NCI-H2196 (cell line): ENCODE results near the gene PIGZ.

Experiments
- DNase-seq: peaks from one replicate; lab custom pipeline; 2025; ENCODE audit not compliant: unreplicated experiment; lab: John Stamatoyannopoulos, UW

Gene PIGZ

DNA sequence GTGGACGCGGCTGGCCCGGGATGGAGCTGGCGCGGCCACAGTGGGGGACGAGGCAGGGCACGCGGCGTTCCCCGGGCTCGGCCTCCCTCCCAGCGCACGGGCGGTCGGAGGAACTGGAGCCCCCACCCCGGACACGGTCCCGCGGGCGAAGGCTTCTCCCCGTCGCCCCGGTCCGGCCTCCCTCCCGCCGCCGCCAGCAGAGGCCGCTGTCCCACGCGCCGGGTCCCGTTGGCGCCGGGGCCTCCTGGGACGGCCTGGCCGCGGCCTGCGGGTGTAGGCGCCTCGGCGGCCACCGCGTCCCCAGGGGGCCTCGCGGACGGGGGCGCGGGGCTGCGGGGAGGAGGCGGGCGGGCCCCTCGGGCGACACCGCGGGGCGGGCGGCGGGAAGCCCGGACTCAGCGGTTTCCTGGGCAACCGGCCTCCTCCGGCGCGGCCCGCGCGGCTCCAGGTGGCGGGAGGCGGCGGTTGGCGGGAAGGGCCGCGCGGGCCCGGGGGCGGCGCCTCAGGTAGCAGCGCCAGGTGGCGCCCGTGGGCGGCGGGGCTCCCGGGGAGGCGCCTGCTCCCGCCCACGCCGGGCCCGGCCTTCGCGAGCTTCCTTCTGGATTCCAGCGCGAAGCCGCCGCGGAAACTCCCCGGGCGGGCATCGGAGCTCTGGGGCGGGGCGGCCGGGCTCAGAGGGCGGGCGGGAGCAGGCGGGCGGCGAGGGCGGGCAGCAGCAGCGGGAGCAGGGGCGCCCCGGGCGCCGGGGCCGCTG, 34.2 kb upstream of the PIGZ start:
- peak; percentile 98 for DNase-seq

DNA sequence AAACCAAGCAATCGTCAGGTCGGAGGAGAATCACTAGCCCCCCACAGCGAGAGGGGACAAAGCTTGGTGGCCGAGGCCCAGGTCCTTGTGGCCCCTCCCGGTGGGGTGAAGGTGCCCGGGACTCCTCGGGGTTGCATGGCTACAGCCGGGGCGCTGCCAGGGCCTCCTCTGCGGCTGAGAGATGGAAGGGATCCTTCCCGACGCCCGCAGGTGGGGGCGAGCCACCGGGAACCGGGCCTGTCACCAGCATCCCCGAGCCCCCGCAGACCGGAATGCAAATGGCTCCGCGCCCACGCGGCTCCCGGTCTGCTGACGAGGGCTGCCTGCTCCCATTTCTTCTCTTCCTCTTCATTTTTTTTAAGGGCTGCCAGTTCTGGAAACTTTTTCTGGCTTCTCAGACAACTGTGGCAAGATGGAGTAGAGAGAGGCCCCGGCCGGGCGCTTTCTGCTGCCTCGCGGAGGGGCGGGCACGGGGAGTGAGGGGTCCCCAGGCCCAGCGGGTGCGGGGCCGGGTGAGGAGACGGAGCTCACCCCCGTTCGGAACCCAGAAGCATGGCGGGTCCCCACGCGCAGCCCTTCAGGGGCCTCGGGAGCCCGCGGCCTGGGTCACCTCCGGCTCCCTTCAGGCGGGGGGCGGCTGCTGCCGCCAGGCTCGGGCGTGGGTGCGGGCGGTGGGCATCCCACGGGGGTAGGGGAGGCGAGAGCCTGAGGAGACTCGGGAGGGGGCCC, 33.5 kb upstream of the PIGZ start:
- no peak for DNase-seq

DNA sequence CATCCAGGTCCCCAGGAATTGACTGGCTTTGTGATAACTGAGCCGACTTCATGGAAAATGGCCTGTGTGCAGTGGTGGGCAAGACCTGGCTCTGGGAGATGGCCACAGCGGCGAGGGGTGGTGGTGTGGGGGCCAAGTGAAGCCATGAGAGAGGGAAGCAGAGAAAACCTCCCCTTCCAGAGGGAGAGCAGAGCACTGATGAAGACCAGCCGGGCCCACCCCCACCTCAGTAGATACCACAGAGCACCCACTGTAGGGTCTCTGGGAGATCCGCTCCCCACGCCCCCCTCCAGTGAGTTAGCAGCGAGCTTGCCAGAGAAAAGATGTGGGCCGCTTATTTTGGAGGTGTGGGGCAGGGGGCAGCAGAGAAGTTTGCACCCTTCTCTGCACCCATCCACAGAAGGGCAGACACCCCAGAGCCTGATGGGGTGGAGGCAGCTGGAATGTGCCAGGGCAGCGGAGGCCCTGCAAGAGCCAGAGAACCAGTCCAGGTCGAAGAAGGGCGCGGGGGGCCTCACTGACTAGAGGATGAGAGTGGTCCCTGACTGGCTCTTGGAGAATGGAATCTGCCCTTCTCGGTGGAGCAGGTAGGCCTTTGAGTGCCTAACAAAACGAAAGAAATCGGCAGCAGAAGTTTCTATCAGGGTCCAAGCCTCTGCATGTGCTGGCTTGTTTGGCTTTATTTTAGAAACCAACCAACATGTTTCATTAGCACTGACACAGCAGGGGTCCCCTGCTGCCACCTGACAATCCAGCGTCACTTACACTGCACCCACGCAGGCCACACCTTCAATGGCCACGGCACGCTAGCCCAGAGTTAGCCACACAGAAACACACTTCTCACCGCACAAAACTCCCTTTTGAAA, 32.7 kb upstream of the PIGZ start:
- no peak for DNase-seq

DNA sequence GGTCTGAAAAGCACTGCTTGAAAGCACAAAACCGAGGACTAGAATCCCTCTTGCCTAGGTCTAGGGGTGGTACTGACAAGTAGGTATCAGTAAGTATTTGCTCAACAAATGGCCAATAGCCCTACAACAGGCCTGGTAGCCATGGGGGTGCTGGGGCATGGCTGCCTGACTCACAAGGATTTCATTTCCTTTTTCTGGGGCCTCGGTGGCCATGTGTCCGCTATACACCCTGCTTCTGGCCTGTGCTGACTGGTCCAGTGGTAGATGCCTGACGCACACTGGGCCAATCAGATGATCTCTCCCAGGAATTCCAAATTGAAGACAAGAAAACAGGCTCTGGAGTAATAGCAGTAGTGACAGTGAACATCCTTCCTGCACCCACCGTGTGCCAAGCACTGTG, 31.6 kb upstream of the PIGZ start:
- no peak for DNase-seq

DNA sequence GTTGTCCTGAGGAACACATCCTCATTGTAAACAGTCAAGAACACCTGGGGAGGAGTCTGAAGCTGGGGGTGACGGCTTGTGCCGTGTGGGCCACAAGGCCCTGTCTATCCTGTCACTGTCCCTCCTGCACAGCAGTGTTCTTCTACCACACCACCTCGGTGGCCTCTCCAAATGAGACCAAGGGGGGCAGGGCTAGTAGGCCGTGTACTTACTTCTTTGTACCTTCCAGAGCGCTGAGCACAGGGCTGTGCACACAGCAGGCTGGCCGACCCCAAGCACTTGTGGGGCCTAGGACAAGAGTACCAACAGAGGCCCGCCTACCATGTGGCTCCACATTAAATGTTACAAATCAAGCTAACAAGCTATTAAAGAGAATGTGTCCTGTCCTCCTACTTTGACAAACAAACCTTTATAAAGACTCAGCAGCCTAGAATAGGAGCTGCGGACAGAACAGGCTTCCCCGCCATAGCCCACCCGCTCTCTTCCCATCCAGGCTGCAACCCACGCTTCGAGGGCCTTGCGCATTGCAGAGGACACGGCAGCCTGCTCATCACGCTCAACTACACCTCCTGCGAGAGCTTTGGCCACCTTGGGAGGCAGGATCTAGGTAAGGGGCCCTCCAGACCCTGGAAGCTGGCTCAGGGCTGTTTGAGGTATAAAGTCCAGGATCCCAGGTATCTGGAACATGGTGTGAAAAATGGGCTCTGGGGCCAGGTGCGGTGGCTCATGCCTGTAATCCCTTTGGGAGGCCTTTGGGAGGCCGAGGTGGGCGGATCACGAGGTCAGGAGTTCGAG, 30.5 kb upstream of the PIGZ start:
- no peak for DNase-seq

DNA sequence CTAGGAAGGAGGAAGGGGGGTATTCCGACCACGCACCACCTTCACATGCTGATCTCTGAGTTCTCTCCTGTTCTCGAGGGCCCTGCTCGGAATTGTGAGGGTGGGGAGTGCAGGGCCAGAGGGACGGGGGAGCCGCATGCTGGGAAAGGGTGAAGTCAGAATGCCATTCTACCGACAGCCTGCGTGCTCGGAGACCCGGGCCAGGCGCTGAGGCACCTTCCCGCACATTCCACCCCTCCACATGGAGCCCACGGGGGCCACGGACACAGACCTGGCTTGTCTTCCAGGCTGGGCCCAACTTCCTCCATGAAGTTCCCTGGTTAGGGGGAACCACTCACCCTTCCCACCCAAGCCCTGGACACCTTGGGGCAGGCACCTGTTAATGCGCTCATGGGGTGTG, 28.7 kb upstream of the PIGZ start:
- DNase-seq: no peak

DNA sequence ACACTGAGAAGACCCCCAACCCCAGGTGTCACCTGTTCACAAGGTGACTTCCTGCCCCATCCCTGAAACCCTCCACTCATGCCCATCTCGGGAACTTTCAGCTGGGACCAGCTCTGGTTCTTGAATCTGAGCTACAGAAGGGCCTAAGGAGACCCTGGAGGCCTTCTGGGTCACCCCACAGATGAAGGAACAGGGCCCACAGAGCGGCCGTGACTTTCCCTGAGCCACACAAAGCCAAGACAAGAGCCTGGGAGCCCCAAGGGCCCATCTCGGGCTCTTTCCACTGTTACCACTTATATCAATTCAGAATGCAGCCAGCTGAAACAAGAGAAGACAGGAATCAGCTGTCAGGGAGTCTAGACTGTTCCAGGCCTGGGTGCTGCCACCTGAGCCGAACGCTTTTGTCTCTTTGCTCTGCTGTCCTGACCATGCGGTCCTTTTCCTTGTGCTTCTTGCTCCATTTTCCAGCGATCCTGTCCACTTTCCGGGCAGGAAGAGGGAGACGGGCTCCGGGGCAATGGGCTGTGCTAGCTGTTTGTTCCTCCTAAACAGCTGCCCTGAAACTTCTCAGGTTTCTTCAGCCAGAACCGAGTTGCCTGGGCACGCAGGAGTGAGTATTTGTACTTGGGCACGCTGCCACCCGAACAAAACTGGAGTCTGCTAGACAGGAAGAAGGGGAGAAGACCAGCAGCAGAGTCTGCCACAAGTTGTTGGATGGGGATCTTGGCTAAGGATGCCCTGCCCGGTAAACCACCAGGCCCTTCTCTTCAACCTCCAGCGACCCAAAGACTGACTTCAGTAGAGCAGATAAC, 28.0 kb upstream of the PIGZ start:
- peak; percentile 94 for DNase-seq

DNA sequence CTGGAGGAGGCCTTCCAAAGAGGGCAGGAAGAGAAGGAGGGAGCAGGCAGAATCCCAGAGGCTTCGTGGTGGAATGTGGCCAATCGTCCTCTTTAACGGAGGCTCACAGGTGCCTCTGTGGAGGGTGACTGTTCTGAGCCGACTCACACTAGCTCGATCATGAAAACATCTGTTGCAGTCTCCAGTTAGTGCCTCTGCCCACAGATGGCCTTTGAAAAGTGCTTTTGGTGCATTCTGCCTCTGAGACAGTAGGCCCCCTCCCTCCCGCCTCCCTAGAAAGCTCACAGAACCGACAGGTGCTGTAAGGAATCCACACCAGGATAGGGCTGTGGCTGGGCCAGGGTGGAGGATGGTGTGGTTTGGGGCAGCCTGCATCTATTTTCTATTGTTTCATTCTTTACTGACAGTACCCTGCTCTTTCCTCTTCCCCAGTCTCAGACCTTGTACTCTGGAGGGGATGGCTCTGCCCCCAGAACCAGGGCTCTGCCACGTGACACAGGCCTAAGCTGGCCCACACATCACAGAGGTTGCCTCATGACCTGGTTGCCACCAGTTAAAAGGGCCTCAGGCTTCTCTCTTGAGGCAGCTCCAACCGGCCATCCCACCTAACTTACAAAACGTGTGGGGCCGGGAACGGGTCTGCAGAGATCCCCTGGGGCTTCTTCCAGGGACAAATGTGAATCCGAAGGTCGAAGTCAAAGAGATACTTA, 27.2 kb upstream of the PIGZ start:
- DNase-seq: peak; percentile 92

DNA sequence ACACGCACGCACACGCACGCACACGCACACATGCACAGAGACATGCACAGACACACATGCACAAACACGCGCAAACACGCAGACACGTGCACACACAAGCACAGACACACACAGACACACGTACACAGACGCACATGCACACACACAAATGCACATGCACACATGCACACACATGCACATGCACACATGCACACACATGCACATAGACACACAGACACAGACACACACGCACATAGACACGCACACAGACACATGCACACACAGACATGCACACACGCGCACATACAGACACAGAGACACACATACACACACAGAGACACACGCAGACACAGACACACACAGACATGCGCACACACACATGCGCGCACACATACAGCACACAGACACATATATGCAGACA, 26.4 kb upstream of the PIGZ start:
- no peak for DNase-seq

DNA sequence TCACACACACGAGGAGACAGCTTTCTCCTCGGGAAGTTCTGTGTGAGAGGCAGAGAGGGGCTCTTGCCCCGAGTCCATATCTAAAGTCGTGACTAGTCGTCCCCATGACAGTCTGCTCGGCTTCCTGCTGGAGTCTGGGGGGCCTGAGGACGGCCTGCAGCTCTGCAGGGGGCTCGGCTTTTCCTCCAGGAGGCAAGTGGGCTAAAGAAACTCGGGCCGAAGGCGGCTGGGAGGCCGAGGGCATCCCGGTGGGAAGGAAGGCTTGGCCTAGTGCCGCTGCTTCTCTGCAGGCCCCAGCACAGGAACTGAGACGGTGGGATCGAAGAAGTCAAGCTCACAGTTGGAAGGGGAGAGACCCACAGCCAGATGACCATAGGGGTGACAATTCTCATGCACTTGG, 25.4 kb upstream of the PIGZ start:
- DNase-seq: no peak

DNA sequence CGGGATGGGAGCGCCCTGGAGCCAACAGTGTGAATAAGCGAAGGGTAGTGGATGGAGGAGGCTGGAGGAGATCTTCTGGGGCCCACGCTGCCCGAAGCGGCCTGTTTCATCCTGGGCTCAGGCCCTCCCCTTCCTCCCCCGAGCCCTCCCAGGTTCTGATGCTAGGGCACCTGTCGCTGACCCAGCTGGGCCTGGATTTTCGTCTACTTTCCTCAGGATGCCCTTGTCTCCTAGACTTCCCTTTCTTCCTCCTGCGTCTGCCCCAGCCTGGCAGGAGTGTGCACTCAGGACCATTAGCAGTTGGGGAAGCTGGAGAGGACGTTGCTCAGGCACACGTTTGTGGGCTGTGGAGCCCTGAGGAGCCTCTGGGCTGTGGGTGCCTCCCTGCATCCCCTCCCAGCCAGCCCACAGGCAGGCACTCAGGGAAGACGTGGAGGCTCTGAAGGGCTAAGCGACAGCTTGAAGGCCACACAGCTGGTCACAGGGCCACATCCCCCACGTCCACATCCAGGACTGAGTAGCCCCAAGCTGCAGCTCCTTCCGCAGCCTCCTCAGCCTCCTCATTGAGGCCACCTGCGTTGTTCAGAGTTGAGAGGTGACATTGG, 23.9 kb upstream of the PIGZ start:
- no peak for DNase-seq

DNA sequence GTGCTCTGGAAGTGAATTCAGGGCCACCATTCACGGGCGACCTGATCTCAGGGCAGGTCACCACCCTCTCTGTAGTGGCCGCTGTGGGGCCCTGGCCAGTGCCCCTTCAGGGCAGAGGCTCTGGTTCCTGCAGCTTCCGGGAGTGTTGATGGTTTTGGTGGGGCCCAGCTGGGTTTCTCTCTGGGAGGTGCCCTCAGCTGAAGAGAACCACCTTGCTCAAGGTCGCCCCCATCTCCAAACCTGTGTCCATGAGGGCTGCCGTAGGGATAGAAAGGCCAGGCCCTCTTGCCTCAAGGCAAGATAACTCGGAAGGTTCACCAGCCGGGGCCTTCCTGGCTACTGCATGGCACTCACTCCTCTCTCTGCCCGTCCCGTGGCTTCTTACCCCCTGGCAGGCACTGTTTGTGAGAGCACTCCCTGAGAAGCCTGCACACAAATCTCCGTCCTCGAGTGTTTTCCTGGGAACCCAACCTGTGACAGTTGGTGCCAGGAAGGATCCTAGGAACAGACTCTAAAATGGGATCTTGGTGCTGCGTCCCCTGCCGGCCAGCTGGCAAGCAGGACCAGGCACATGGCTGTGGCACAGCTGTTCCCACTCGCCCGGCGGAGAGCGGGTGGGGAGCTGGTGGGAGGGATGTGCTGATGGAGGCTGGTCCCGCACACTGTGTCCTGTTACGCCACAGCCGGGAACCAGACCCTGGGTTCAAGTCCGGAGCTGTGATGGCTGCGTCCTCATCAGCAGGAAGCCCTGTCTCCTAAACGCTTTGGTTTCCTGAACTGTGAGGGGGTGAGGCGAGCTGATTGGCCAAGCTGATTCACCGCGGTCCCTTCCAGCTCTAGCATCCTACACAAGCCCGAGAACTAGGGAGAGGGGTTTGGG, 23.2 kb upstream of the PIGZ start:
- no peak for DNase-seq

DNA sequence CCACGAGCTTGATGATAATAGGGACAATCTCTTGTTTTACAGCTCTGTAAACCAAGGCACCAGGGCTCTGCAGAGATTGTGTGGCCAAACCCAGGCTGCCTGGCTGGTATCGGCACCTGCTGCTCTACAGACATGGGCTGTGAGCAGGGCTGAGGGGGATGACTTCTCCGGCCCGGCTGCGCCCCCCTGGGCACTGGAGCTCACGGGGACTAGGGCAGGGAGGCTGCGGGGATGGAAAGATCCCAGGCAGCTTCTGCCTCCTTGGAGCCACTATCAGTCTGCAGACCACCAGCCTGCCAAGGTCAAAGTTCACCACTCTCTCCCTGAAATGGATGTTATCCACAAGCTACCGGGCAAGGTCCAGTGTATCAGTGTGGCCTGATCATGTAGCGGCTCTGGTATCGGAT, 22.0 kb upstream of the PIGZ start:
- DNase-seq: no peak

DNA sequence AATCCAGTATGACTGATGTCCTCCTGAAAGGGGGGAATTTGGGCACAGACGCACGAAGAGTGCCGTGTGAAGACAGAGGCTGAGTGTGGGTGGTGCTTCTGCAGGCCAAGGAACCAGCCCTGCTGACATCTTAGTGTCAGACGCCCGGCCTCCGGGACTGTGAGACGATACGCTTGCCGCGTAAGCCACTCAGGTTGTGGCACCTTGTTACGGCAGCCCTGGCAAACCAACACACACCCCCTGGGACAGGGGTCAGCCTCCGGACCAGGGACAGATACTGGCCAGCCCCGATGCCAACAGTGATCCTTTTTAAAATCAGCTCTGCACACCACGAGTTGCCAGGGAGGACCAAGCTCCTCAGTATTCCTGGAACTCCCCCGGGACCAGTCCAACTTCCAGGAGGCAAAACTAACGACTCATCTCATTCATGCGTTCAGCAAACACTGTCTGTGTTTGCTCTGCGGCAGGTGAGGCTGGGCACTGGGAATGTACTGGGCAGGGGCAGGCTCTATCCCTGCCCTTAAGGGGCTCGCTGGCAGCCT, 21.2 kb upstream of the PIGZ start:
- peak; percentile 72 for DNase-seq

DNA sequence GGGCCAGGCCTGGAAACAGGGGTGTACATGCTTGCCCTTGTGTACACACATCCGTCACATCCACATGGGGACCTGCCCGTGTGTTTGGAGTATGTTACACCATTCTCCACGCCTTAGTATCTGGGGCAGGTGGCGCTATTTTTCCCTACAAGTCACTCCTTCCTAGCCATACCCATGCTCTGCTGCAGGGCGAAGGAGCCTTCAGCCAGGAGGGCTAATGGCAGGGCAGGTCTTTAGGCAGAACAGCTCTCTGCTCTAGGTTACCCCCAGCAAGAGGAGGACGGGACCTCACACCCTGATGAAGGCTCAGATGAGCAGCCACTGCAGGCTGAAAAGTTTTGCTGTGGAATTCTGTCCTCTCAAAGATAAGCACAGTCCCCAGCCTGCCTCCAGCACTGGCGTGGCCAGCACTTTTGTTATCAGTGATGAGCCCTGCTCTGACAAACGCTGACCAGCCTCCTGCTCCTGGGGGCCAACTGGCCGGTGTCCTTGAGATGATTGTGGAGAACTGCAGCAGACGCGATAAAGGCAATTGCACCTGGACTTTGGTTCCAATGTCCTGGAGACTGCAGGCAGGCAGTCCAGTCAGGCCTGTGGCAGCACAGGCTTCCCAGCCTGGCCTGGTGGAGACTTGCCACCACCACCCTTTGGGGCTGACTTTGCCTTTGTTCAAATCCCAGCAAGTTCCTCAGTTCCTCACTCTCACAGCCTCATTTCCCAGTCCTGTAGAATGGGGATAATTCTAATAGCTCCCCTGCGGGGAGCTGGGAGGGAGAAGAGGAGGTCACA, 19.8 kb upstream of the PIGZ start:
- no peak for DNase-seq

DNA sequence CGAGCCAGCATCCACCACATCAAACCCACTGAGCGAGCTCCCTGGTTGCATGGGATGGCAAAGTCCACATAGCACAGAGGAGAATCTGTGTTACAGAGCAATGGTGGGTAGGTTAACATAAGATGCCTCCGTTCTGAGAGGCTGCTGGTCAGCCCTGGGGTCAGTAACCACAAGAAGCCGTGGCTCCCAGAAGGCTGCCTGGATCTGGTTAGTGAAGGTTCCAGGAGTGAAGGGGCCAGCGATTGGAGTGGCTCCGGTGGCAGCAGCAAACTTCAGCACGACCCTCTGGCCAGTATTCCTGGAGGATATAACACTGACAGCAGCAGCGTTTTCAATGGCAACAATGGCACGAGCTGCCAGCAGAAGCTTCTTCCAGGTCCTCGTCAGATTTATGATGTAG, 18.4 kb upstream of the PIGZ start:
- DNase-seq: no peak
